HL-60 (cell line): Measurements from ENCODE around the gene GEN1.
"Not testable (repeated sequence)": the region's sequence is repeated elsewhere in the genome, so short reads cannot be mapped to it uniquely, and the experiment has no call there.

Experiments
- GABPA ChIP-seq: IDR thresholded peaks from 2 replicates; pipeline ENCODE4 v1.6.1; 2012; ENCODE audit warnings: low read depth
- TF ChIP-seq, protein P1 (sequence below): IDR thresholded peaks from one replicate; pipeline ENCODE4 v1.5.1; 2011; ENCODE audit warnings: low read length, control low read depth, inconsistent platforms; ENCODE audit not compliant: insufficient read depth

DNA sequence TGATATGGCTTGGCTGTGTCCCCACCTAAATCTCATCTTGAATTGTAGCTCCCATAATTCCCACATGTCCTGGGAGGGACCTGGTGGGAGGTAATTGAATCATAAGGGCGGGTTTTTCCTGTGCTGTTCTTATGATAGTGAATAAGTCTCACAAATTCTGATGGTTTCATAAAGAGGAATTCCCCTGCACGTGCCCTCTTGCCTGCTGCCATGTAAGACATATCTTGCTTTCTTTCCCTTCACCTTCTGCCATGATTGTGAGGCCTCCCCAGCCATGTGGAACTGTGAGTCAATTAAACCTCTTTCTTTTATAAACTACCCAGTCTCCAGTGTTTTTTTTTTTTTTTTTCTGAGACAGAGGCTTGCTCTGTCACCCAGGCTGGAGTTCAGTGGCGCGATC, 69.7 kb downstream of the GEN1 start:
- TF ChIP-seq, protein P1, sequence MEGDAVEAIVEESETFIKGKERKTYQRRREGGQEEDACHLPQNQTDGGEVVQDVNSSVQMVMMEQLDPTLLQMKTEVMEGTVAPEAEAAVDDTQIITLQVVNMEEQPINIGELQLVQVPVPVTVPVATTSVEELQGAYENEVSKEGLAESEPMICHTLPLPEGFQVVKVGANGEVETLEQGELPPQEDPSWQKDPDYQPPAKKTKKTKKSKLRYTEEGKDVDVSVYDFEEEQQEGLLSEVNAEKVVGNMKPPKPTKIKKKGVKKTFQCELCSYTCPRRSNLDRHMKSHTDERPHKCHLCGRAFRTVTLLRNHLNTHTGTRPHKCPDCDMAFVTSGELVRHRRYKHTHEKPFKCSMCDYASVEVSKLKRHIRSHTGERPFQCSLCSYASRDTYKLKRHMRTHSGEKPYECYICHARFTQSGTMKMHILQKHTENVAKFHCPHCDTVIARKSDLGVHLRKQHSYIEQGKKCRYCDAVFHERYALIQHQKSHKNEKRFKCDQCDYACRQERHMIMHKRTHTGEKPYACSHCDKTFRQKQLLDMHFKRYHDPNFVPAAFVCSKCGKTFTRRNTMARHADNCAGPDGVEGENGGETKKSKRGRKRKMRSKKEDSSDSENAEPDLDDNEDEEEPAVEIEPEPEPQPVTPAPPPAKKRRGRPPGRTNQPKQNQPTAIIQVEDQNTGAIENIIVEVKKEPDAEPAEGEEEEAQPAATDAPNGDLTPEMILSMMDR: not testable (repeated sequence)
- not testable (repeated sequence) for TF ChIP-seq GABPA
